Keratinocyte (primary cell): ENCODE data around the gene FCMR. TPM values are rescaled to one million over a fixed set of nuclear protein-coding genes. Genes with fewer than 3 reads are reported as not detected.

Experiments
- DNase-seq: peaks from one replicate; pipeline ENCODE4 v3.0.0-alpha.2; 2011; ENCODE audit warnings: low read depth, missing footprints, low spot score
- FAIRE-seq: peaks from 2 replicates; lab custom pipeline; 2011; peaks lifted over from hg19 to GRCh38; lab: Jason Lieb, UNC
- H2AFZ ChIP-seq: 2 replicates; pipeline ENCODE4 v1.6.0; 2012; ENCODE audit warnings: low read length, control low read depth, inconsistent platforms; ENCODE audit not compliant: control insufficient read depth
- H3K27ac ChIP-seq: 2 replicates; pipeline ENCODE4 v1.5.1; 2011; ENCODE audit warnings: low read length; ENCODE audit not compliant: control insufficient read depth, insufficient read depth
- H3K27me3 ChIP-seq: 3 replicates; pipeline ENCODE4 v1.6.0; 2011; ENCODE audit warnings: low read length; ENCODE audit not compliant: control insufficient read depth, insufficient read depth; ENCODE audit errors: extremely low read depth
- H3K36me3 ChIP-seq, 2 experiments: 2 replicates in 1 of 2; 3 replicates in 1 of 2; pipeline ENCODE4 v1.5.1; 2011; ENCODE audit warnings: low read length in 2 of 2, mild to moderate bottlenecking in 1 of 2; ENCODE audit not compliant: control insufficient read depth in 2 of 2, insufficient read depth in 2 of 2; ENCODE audit errors: extremely low read depth in 1 of 2
- H3K4me1 ChIP-seq: 3 replicates; pipeline ENCODE4 v1.5.1; 2011; ENCODE audit warnings: low read length; ENCODE audit not compliant: control insufficient read depth, insufficient read depth; ENCODE audit errors: extremely low read depth
- H3K4me2 ChIP-seq: 3 replicates; pipeline ENCODE4 v1.6.0; 2011; ENCODE audit warnings: low read depth, low read length; ENCODE audit not compliant: control insufficient read depth, insufficient read depth; ENCODE audit errors: extremely low read depth
- H3K4me3 ChIP-seq, 3 experiments: fragments of 200-600 bp in 1 of 3; sonication (generic) in 1 of 3; 2 replicates in 2 of 3; 3 replicates in 1 of 3; pipeline ENCODE4 v1.5.1; 2011 to 2016; ENCODE audit warnings: low read length in 3 of 3, mild to moderate bottlenecking in 3 of 3, control low read depth in 2 of 3, inconsistent platforms in 1 of 3, low read depth in 1 of 3, mixed read lengths in 1 of 3, mixed run types in 1 of 3, moderate library complexity in 1 of 3; ENCODE audit not compliant: control insufficient read depth in 2 of 3, insufficient read depth in 2 of 3; ENCODE audit errors: extremely low read depth in 1 of 3
- H3K79me2 ChIP-seq: 2 replicates; pipeline ENCODE4 v1.6.0; 2012; ENCODE audit warnings: low read length; ENCODE audit not compliant: control insufficient read depth, insufficient read depth
- H3K9ac ChIP-seq: 3 replicates; pipeline ENCODE4 v1.6.0; 2011; ENCODE audit warnings: low read length; ENCODE audit not compliant: control insufficient read depth, insufficient read depth; ENCODE audit errors: extremely low read depth
- H3K9me1 ChIP-seq: 3 replicates; pipeline ENCODE4 v1.6.0; 2011; ENCODE audit warnings: low read length; ENCODE audit not compliant: control insufficient read depth, insufficient read depth; ENCODE audit errors: extremely low read depth
- H3K9me3 ChIP-seq: 2 replicates; pipeline ENCODE4 v1.5.1; 2012; ENCODE audit warnings: low read depth, low read length; ENCODE audit not compliant: control insufficient read depth
- H4K20me1 ChIP-seq: 3 replicates; pipeline ENCODE4 v1.6.0; 2011; ENCODE audit warnings: low read length; ENCODE audit not compliant: control insufficient read depth, insufficient read depth; ENCODE audit errors: extremely low read depth
- EZH2 ChIP-seq: IDR thresholded peaks from one replicate; pipeline ENCODE4 v1.6.1; 2012; ENCODE audit warnings: inconsistent platforms, mild to moderate bottlenecking, low read length, moderate library complexity
- dilution Hi-C: fragments of 300-500 bp; cut with MboI; formaldehyde crosslinking; loops from one replicate; pipeline ENCODE4 v1.7.0; 2020; ENCODE audit warnings: low sequenced_read_pairs; ENCODE audit not compliant: extremely low pct_ligation_motif_present
- polyA plus RNA-seq, 5 experiments: library from polyadenylated mRNA; depleted of rRNA in 3 of 5; stranded (reverse) in 3 of 5; stranded (forward) in 1 of 5; unstranded in 1 of 5; fragments of >200 nt; gene quantifications; 1 replicate in 1 of 5; 2 replicates in 3 of 5; 3 replicates in 1 of 5; pipeline versions ENCODE4 v1.2.1 to v1.2.3, GENCODE V29; 2011 to 2012; ENCODE audit warnings: missing spikeins in 2 of 5, low read depth in 1 of 5, low replicate concordance in 1 of 5
- TF ChIP-seq, protein P1 (sequence below), 3 experiments: IDR thresholded peaks in 1 of 3; conservative IDR thresholded peaks in 1 of 3; optimal IDR thresholded peaks in 1 of 3; 2 replicates in 2 of 3; 3 replicates in 1 of 3; pipeline versions ENCODE3 to v1.5.1; 2011; ENCODE audit warnings: low read length in 3 of 3, mild to moderate bottlenecking in 3 of 3, moderate library complexity in 2 of 3, control low read depth in 1 of 3, inconsistent platforms in 1 of 3; ENCODE audit not compliant: insufficient read depth in 2 of 3; ENCODE audit errors: extremely low read depth in 1 of 3

FCMR gene
- polyA plus RNA-seq, 1 donor (not counting 4 experiments of a cell fraction or from before 2014, with no cell fraction given): 1.8 TPM

DNA sequence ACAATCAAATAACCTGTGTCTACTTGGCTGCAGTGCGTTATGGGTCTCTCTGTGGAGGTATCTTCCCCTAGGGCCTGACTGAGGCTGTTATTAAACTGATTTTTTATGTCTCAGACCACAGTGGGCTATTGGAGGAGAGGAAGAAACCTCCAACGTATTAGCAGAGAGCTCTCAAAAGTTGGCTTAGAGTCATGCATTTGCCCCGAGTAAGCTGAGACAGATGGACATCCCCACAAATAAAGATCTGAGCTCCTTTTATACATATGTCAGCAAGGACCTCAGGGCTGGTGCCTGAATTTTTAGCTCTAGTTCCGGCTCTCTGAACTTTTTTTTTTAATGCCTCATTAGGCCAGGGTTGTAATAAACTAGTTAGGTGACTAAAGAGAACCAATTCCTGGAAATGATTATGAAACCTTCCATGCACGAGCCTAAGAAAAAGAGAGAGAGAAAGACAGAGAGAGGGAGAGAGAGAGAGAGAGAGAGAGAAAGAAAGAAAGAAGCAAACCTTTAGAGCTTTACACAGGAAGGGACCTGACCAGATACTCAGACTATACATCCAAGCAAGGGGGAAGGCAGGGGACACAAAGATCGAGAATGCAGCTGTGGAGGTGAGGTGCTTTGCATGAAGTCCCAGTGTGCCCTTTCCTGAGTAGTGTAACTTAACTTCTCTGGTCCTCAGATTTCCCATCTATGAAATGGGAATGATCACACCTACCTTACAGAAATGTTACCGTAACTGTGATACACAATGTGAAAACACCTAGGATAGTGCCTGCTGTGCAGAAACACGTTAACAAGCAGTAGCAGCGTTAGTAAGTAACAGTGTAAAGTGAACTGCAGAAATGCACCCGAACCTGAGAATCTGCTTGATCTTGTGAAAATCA, 33.0 kb upstream of the FCMR start:
- H3K36me3 ChIP-seq: no peaks in the 10 kb centered on the region
- no peak for DNase-seq
- dilution Hi-C loops: no loop called here
- no peaks in the 10 kb centered on the region for H3K9me1 ChIP-seq
- H3K4me1 ChIP-seq: peaks cover 9% of the 10 kb centered on the region
- H3K9ac ChIP-seq: no peak overlapping the region
- H3K4me2 ChIP-seq: no peak overlapping the region
- TF ChIP-seq, protein P1, sequence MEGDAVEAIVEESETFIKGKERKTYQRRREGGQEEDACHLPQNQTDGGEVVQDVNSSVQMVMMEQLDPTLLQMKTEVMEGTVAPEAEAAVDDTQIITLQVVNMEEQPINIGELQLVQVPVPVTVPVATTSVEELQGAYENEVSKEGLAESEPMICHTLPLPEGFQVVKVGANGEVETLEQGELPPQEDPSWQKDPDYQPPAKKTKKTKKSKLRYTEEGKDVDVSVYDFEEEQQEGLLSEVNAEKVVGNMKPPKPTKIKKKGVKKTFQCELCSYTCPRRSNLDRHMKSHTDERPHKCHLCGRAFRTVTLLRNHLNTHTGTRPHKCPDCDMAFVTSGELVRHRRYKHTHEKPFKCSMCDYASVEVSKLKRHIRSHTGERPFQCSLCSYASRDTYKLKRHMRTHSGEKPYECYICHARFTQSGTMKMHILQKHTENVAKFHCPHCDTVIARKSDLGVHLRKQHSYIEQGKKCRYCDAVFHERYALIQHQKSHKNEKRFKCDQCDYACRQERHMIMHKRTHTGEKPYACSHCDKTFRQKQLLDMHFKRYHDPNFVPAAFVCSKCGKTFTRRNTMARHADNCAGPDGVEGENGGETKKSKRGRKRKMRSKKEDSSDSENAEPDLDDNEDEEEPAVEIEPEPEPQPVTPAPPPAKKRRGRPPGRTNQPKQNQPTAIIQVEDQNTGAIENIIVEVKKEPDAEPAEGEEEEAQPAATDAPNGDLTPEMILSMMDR (optimal IDR thresholded peaks at IDR 0.05 in 1 of 3, IDR thresholded peaks at IDR 0.05 in 1 of 3, conservative IDR thresholded peaks at IDR 0.05 in 1 of 3; ENCODE audit: extremely low read depth in 1 of 3, insufficient read depth in 2 of 3, low read length in 3 of 3): no peak
- no peak for TF ChIP-seq EZH2
- no peak overlapping the region for H2AFZ ChIP-seq
- no peaks in the 10 kb centered on the region for H3K9me3 ChIP-seq
- no peak overlapping the region for H3K4me3 ChIP-seq
- no peak overlapping the region for H3K27ac ChIP-seq
- H3K79me2 ChIP-seq: no peaks in the 10 kb centered on the region
- H3K27me3 ChIP-seq: peaks cover 2% of the 10 kb centered on the region
- no peaks in the 10 kb centered on the region for H4K20me1 ChIP-seq
- FAIRE-seq: no peak

DNA sequence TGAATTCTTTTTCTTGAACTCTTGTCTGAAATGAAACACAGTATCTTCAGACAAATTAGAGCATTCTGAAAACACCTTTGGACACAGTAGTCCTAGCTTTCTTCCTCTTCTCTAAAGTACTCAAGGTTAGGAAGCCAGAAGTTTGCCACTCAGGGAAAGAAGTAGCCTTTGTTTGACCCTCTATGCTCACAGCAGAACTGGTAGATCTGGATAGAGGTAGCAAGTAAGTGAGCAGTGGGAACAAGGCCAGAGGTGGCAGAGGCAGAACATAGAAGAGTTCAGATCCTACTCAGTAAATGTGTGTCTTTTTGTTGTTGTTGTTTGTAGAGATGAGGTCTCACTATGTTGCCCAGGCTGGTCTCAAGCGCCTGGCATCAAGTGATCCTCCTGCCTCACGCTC, 31.9 kb upstream of the FCMR start:
- no peak overlapping the region for H3K9ac ChIP-seq
- no peaks in the 10 kb centered on the region for H3K79me2 ChIP-seq
- H3K36me3 ChIP-seq: no peaks in the 10 kb centered on the region
- H3K9me3 ChIP-seq: no peaks in the 10 kb centered on the region
- no peak for FAIRE-seq
- no peaks in the 10 kb centered on the region for H4K20me1 ChIP-seq
- no peak overlapping the region for H2AFZ ChIP-seq
- H3K4me1 ChIP-seq: peaks cover 9% of the 10 kb centered on the region
- H3K27me3 ChIP-seq: no peaks in the 10 kb centered on the region
- dilution Hi-C loops: no loop called here
- no peak overlapping the region for H3K4me3 ChIP-seq
- no peak for TF ChIP-seq EZH2
- TF ChIP-seq, protein P1 (optimal IDR thresholded peaks at IDR 0.05 in 1 of 3, IDR thresholded peaks at IDR 0.05 in 1 of 3, conservative IDR thresholded peaks at IDR 0.05 in 1 of 3; ENCODE audit: extremely low read depth in 1 of 3, insufficient read depth in 2 of 3, low read length in 3 of 3): no peak
- H3K4me2 ChIP-seq: no peak overlapping the region
- no peak overlapping the region for H3K27ac ChIP-seq
- no peaks in the 10 kb centered on the region for H3K9me1 ChIP-seq
- no peak for DNase-seq
